Medulla oblongata (tissue), 1 donor: ENCODE measurements around the gene TBCE.
"Not testable (repeated sequence)": the region's sequence is repeated elsewhere in the genome, so short reads cannot be mapped to it uniquely, and the experiment has no call there.

ENCODE experiments used
- DNase-seq: peaks from one replicate; pipeline ENCODE4 v3.0.0-alpha.2; 2015; ENCODE audit errors: extremely low spot score

The TBCE gene

GRCh38 chr1:235455097-235455496 lies 87.9 kb downstream of the TBCE start:
- DNase-seq, result no peak

- no peak for DNase-seq
Observed at GRCh38 chr1:235455823-235456222, 88.6 kb downstream of the TBCE start.

GRCh38 chr1:235457856-235458255 lies 90.6 kb downstream of the TBCE start:
- not testable (repeated sequence) for DNase-seq

GRCh38 chr1:235460770-235461169 lies 93.5 kb downstream of the TBCE start:
- DNase-seq, result no peak

GRCh38 chr1:235461954-235462353 lies 94.7 kb downstream of the TBCE start:
- no peak for DNase-seq

GRCh38 chr1:235462832-235463231 lies 95.6 kb downstream of the TBCE start:
- not testable (repeated sequence) for DNase-seq

GRCh38 chr1:235465066-235465465 lies 97.8 kb downstream of the TBCE start:
- no peak for DNase-seq

GRCh38 chr1:235468004-235468403 lies 100.8 kb downstream of the TBCE start:
- no peak for DNase-seq

- DNase-seq, result no peak
Observed at GRCh38 chr1:235468970-235469369, 101.7 kb downstream of the TBCE start.

- DNase-seq, result not testable (repeated sequence)
Observed at GRCh38 chr1:235469897-235470296, 102.7 kb downstream of the TBCE start.

- DNase-seq, result no peak
Observed at GRCh38 chr1:235470741-235471439, 103.7 kb downstream of the TBCE start.

GRCh38 chr1:235473806-235474205 lies 106.6 kb downstream of the TBCE start:
- DNase-seq, result no peak

GRCh38 chr1:235483090-235483489 lies 115.9 kb downstream of the TBCE start:
- no peak for DNase-seq

- DNase-seq, result no peak
Observed at GRCh38 chr1:235485558-235485957, 118.3 kb downstream of the TBCE start.

GRCh38 chr1:235486321-235486720 lies 119.1 kb downstream of the TBCE start:
- DNase-seq, result no peak

GRCh38 chr1:235491644-235492043 lies 124.4 kb downstream of the TBCE start:
- DNase-seq, result no peak

- no peak for DNase-seq
Observed at GRCh38 chr1:235494531-235494930, 127.3 kb downstream of the TBCE start.

GRCh38 chr1:235495030-235495429 lies 127.8 kb downstream of the TBCE start:
- no peak for DNase-seq

GRCh38 chr1:235495551-235495950 lies 128.3 kb downstream of the TBCE start:
- no peak for DNase-seq

GRCh38 chr1:235500971-235501540 lies 133.8 kb downstream of the TBCE start:
- no peak for DNase-seq
